SIG-M5 treated with dmso at 0.1 percent for 504 hours (cell line): ENCODE results near the gene KCNH8.
"Not testable (repeated sequence)": the region's sequence is repeated elsewhere in the genome, so short reads cannot be mapped to it uniquely, and the experiment has no call there.

ENCODE experiments used
- DNase-seq: peaks from one replicate; lab custom pipeline; 2025; ENCODE audit not compliant: unreplicated experiment; lab: John Stamatoyannopoulos, UW

Gene KCNH8

DNA sequence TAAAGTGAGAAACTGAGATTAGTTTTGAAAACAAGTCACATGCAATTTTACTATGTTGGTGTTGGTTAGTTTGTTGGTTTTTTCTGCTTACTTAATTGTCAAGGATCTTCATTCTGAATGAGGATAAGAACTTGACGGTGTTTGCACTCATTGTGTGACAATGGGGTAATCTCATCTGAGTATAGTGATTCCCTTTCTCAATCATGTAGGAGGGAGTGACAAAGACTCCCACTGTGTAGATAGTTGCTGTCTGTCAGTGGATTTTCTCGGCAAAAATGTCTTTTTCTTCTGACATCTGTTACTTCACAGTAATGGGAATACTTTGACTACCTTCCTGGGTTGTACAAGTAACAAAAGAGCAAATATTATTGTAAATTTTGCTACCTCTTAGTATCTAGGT, 23.5 kb downstream of the KCNH8 start:
- DNase-seq: no peak

GRCh38 chr3:19173945-19174344, 25.6 kb downstream of the KCNH8 start:
- DNase-seq: no peak

- no peak for DNase-seq
Observed at GRCh38 chr3:19183584-19183983, 35.3 kb downstream of the KCNH8 start.

GRCh38 chr3:19190126-19190525, 41.8 kb downstream of the KCNH8 start:
- DNase-seq: no peak

DNA sequence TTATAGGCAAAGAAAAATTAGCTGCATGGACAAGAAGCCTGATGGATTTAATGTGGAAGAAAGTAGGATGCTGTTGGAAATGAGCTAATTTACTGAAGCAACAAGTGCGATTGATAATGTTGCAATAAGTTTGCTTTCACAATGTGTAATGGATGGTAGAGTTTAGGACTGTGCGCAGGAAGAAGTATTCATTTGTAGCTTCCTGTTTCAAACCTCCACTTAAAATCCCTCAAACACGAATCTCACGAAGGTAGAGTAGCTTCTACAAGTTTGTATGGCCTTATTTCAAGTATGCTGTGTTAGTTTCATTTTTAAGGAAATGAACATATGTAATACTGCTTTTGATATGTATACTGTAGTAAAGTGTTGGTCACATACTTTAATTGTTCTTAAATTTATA, 42.3 kb downstream of the KCNH8 start:
- DNase-seq: no peak

- DNase-seq: no peak
Observed at GRCh38 chr3:19199131-19199530, 50.8 kb downstream of the KCNH8 start.

DNA sequence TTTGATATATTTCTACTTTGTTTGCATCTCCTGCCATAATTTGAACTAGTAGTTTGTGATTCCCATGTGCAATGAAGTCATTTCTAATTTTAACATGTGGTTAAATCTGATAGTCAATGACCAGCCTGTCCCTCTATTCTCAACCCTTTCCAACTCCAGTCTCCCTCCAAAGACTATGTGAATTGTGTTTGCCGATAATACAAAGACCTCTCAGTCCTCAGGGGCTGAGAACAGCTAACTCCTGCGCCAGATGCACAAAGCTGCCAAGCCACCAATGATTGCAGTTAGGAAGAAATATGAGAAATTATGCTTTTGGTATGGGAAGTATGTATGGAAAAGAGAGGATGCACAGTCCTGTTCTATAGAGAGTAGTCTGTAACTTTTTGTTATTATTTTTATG, 54.0 kb downstream of the KCNH8 start:
- DNase-seq: no peak

GRCh38 chr3:19202754-19203153, 54.4 kb downstream of the KCNH8 start:
- DNase-seq: no peak

DNA sequence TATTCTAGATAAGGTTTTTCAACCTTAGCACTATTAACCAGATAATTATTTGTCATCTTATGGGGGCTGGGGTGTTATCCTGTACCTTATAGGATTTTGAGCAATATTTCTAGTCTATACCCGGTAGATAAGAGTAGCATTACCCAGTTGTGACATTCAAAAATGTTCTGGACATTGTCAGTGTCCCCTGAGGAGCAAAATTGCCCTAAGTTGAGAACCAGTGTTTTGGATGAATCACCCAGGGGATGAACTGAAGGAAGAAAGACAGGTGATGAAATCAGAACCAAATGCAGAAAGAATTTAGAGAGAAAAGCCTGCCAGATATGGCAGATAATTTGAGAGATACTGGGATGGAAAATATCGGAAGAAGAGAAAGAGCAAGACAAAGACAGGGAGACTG, 58.2 kb downstream of the KCNH8 start:
- DNase-seq: no peak

GRCh38 chr3:19213603-19214220, 65.4 kb downstream of the KCNH8 start:
- DNase-seq: peak; percentile 40

- no peak for DNase-seq
Observed at GRCh38 chr3:19215427-19215826, 67.1 kb downstream of the KCNH8 start.

- no peak for DNase-seq
Observed at GRCh38 chr3:19216669-19217337, 68.5 kb downstream of the KCNH8 start.

GRCh38 chr3:19220311-19220710, 72.0 kb downstream of the KCNH8 start:
- no peak for DNase-seq

DNA sequence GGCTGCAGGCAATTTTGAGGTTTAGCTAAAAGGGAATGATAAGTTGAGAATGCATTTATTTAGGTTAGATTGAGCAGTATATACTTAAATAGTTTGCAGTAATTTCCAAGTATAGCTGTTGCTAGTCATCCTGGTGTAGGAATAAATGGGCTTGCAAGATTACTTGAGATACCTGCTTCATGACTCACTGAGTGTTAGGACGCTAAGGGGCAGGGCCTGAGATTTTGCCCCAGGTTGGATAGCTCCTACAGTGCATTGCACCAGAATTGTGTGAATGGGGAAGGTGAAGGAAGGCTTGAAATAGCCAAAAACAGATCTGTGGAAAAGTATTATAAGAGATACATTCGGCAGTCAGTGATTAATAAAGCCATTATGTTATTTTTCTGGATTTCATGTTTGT, 72.8 kb downstream of the KCNH8 start:
- DNase-seq: no peak

- DNase-seq: no peak
Observed at GRCh38 chr3:19226479-19226878, 78.2 kb downstream of the KCNH8 start.

DNA sequence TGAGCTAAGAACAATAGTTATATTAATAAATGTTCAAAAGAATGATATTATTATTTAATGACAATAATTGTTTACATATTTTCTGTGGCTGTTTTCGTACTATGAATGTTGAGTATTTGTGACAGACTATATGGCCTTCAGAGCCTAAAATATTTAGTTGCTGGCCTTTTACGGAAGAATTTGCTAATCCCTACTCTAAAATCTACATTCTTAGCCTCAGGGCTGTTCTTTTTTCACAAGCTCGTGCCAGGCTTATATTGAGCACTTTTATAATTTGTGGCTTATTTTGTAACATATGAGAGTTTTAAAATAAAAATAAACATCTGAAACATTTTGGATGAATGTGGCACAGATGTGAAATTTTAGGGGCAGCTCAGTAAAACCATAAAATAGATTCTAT, 79.9 kb downstream of the KCNH8 start:
- DNase-seq: no peak

DNA sequence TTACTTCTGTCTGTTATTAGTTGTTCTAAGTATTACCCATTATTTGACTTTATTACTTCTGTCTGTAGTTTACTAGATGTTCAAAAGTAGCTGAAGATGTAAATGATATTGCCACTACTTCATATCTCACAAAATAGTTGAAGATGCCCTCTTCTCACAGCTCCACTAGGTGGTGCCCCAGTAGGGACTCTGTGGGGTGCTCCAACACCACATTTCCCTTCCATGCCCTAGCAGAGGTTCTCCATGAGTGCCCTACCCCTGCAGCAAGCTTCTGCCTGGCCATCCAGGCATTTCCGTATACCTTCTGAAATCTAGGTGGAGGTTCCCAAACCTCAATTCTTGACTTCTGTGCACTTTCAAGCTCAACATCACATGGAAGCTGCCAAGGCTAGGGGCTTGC, 80.8 kb downstream of the KCNH8 start:
- DNase-seq: no peak

GRCh38 chr3:19229881-19230280, 81.6 kb downstream of the KCNH8 start:
- peak; percentile 12 for DNase-seq

GRCh38 chr3:19231792-19232461, 83.6 kb downstream of the KCNH8 start:
- no peak for DNase-seq

- no peak for DNase-seq
Observed at GRCh38 chr3:19232566-19232965, 84.3 kb downstream of the KCNH8 start.

DNA sequence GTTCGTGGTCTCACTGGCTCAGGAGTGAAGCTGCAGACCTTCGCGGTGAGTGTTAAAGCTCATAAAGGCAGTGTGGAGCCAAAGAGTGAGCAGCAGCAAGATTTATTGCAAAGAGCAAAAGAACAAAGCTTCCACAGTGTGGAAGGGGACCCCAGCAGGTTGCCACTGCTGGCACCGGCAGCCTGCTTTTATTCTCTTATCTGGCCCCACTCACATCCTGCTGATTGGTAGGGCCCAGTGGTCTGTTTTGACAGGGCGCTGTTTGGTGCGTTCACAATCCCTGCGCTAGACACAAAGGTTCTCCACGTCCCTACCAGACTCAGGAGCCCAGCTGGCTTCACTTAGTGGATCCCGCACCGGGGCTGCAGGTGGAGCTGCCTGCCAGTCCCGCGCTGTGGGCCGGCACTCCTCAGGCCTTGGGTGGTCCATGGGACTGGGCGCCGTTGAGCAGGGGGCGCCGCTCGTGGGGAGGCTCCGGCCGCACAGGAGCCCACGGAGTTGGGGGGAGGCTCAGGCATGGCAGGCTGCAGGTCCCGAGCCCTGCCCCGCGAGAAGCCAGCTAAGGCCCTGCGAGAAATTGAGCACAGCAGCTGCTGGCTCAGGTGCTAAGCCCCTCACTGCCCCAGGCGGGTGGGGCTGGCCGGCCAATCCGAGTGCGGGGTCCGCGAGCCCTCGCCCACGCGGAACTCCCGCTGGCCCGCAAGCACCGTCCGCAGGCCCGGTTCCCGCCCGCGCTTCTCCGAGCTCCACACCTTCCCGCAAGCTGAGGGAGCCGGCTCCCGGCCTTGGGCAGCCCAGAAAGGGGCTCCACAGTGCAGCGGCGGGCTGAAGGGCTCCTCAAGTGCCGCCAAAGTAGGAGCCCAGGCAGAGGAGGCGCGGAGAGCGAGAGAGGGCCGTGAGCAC, 85.8 kb downstream of the KCNH8 start:
- DNase-seq: not testable (repeated sequence)
